HEK293T (cell line): ENCODE results near the gene THAP7.

Source experiments
- ARNT ChIP-seq: fragments of 450-650 bp; IDR thresholded peaks from 2 replicates; pipeline ENCODE4 v1.6.1; 2017; ENCODE audit warnings: mild to moderate bottlenecking
- BHLHE40 ChIP-seq: fragments of 450-650 bp; IDR thresholded peaks from 2 replicates; pipeline ENCODE4 v1.6.1; 2016; ENCODE audit warnings: mild to moderate bottlenecking, moderate library complexity, borderline replicate concordance
- ELF4 ChIP-seq: fragments of 450-650 bp; IDR thresholded peaks from 2 replicates; pipeline ENCODE4 v1.6.1; 2017; ENCODE audit warnings: antibody characterized with exemption
- FOXA1 ChIP-seq: fragments of 450-650 bp; IDR thresholded peaks from 2 replicates; pipeline ENCODE4 v1.6.1; 2016; ENCODE audit warnings: mild to moderate bottlenecking
- FOXK2 ChIP-seq: fragments of 450-650 bp; IDR thresholded peaks from 2 replicates; pipeline ENCODE4 v1.6.1; 2016; ENCODE audit warnings: mild to moderate bottlenecking
- FOXM1 ChIP-seq: fragments of 450-650 bp; IDR thresholded peaks from 2 replicates; pipeline ENCODE4 v1.6.1; 2017; ENCODE audit warnings: mild to moderate bottlenecking, borderline replicate concordance
- HDGF ChIP-seq: fragments of 450-650 bp; IDR thresholded peaks from 2 replicates; pipeline ENCODE4 v1.6.1; 2017; ENCODE audit warnings: antibody characterized with exemption, borderline replicate concordance
- NFRKB ChIP-seq: fragments of 450-650 bp; IDR thresholded peaks from 2 replicates; pipeline ENCODE4 v1.6.1; 2016; ENCODE audit warnings: mild to moderate bottlenecking, moderate library complexity
- SUZ12 ChIP-seq: fragments of 450-650 bp; IDR thresholded peaks from 2 replicates; pipeline ENCODE4 v1.6.1; 2016; ENCODE audit warnings: mild to moderate bottlenecking

GRCh38 chr22:20960609-20961008 is 41.3 kb downstream of the THAP7 start:
- TF ChIP-seq FOXM1, result no peak
- TF ChIP-seq BHLHE40, result no peak
- no peak for TF ChIP-seq ARNT
- no peak for TF ChIP-seq FOXK2
- no peak for TF ChIP-seq SUZ12
- TF ChIP-seq HDGF, result no peak
- TF ChIP-seq FOXA1, result no peak
- no peak for TF ChIP-seq ELF4
- TF ChIP-seq NFRKB, result no peak
